RWPE1 (cell line): ENCODE measurements around the gene ERFL.

ENCODE experiments used
- CTCF ChIA-PET: fragments of 350-600 bp; sonication (Branson Sonifier 250); formaldehyde crosslinking; extraction: SDS; loops from one replicate; lab custom pipeline; 2021; lab: Yijun Ruan, JAX
- POLR2A ChIA-PET: fragments of 400-600 bp; formaldehyde crosslinking; extraction: SDS; loops from one replicate; lab custom pipeline; 2020; ENCODE audit warnings: antibody characterized with exemption; ENCODE audit not compliant: low non-redundant PET; lab: Yijun Ruan, JAX
- DNase-seq: peaks from one replicate; pipeline ENCODE4 v3.0.0; 2012; ENCODE audit warnings: low spot score
- H3K27ac ChIP-seq: fragments of 450-650 bp; 2 replicates; pipeline ENCODE4 v1.5.1; 2017
- TF ChIP-seq, protein P1 (sequence below): fragments of 450-650 bp; conservative IDR thresholded peaks from 2 replicates; pipeline ENCODE4 v1.5.1; 2017; ENCODE audit warnings: low read depth, mild to moderate bottlenecking

Gene ERFL

DNA sequence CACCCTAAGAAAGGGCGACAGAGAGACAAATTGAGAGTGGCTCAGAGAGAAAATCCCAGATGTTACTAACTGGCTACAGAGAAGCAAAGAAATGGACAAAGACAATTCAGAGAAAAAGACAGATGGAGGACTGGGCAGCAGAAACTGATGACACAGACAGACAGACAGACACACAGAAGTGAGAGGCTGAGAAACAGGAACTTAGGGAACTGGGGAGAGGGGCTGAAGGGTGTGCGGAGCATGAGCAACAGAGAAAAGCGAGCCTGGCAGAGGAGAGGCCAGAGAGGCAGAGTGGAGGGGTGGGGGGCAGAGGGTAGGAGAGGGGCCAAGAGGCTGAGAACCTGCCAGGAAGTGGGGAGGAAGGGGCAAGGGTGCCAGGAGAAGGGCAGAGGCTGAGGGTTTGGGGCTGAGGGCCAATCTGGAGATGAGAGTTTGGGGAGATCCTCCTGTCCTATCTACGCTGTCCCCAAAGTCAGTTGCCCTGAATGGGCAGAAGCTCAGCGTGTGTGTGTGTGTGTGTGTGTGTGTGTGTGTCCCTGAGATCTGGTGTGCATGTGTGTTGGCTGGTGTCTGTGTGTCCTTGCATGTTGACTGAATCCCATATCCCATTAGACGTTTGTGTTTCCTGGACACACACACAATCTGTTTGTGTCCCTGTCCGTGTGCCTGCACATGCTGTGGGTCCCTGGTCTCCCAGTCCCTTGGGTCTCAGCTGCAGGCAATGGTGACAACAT is 5.6 kb upstream of the ERFL start:
- no peak for DNase-seq
- TF ChIP-seq, protein P1, sequence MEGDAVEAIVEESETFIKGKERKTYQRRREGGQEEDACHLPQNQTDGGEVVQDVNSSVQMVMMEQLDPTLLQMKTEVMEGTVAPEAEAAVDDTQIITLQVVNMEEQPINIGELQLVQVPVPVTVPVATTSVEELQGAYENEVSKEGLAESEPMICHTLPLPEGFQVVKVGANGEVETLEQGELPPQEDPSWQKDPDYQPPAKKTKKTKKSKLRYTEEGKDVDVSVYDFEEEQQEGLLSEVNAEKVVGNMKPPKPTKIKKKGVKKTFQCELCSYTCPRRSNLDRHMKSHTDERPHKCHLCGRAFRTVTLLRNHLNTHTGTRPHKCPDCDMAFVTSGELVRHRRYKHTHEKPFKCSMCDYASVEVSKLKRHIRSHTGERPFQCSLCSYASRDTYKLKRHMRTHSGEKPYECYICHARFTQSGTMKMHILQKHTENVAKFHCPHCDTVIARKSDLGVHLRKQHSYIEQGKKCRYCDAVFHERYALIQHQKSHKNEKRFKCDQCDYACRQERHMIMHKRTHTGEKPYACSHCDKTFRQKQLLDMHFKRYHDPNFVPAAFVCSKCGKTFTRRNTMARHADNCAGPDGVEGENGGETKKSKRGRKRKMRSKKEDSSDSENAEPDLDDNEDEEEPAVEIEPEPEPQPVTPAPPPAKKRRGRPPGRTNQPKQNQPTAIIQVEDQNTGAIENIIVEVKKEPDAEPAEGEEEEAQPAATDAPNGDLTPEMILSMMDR: no peak
- CTCF ChIA-PET: interaction anchor here (0.7 kb wide), 1 partner anchor 1481 kb away, joined by 3 read pairs; no protein-coding TSS in a partner anchor
- no peak overlapping the region for H3K27ac ChIP-seq
- POLR2A ChIA-PET: no interaction called here

DNA sequence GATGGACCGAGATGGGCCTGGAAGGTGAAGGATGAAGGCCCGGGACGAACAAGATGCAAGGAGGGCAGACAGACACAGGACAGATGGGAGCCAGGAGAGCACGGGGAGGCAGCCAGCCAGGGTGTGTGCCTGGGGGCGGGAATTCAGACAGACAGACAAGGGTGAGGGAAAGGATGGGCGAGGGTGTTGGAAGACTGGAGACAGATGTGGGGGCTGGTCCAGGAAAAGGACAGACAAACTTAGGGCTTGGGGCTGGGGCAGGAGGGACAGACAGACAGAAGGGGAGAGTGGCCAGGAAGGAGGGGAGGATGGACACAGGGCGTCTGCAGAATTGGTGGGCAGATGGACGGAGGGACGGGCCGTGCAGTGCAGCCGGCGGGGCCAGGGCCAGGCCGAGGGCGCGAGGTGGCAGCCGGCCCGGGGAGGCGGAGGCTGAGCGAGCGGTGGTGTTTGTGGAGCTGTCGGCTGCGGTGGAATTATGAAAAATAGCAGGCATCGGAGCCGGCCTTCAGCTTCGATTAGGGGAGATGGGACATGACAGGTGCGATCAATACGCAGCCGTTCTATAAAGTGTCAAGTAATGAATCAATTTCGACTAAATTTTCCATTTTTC is 4.6 kb upstream of the ERFL start:
- no peak for DNase-seq
- POLR2A ChIA-PET: no interaction called here
- TF ChIP-seq, protein P1: no peak
- no peak overlapping the region for H3K27ac ChIP-seq
- CTCF ChIA-PET: no interaction called here

DNA sequence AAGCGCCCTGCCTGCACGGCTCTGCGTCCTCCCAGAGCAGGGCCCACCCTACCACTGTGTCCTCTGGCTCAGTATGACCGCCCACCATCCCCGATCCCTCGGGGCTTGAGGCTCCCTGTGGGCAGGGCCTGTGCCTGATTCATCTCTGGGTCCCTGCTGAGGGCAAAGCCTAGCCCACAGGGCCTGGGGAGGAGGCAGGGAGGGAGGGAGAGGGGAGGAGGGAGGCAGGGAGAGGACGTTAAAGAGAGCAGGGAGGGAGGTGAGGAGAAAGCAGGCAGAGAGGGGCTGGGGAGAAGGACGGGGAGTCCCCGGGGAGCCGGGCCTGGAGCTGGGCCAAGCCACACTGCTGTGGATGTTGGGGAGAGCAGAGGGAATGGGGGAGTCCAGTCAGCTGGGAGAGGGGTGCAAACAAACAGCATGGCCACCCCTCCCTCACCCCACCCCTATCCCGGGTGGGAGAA is 4.0 kb upstream of the ERFL start:
- DNase-seq: no peak
- ChIA-PET POLR2A (no interaction called here), CTCF (no interaction called here)
- H3K27ac ChIP-seq: no peak overlapping the region
- TF ChIP-seq, protein P1: no peak

DNA sequence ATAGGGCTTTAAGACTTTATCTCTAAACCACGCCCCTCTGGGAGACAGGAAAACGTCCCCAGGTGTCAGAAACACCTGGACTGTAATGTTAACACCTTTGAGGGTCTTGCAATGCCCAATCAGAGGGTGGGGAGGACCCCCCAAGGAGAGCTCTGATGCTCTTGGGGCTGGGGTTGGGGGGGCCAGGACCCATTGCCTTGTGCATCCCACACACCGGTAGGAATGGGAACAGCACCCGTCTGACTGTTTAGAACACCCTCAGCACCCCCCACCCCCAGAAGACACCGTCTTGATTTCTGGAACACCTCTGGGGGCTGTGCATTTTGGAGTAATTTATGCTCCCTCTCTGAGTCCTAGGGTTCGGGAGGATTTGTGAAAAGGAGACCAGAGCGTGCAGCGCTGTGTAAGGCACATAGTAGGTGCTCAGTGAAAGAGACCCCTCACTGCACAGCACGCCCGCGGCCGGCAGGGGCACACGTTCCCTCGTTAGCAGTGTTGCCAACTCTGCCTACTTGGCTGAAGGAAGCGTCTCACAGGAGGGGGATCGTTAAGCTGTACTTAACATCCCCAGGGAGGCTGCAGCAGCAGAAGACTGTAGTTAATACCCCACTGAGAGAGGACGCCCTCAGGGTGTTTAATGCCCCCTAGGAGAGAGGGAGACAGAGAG is 2.8 kb upstream of the ERFL start:
- TF ChIP-seq, protein P1: no peak
- ChIA-PET CTCF (interaction anchor here (0.8 kb wide), 1 partner anchor 27 kb away, joined by 3 read pairs; no protein-coding TSS in a partner anchor), POLR2A (no interaction called here)
- H3K27ac ChIP-seq: no peak overlapping the region
- no peak for DNase-seq

DNA sequence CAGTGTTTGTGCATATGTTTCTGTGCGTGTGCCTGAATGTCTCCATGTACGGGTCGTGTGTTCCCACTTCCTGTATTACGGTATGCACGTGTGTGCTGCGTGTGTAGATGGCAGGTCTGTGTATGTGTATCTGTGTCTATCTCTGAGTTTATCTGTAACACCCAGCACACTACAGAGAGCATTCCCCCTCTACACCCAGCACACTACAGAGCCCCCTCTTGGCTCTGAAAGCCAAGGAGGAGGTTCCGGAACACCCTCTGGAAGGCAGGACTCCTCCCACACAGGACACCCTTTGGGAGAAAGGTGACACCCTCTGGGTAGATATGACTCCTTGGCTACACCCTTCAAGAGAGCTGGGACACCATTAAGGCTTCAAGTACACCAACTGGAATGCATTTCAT is 2.1 kb upstream of the ERFL start:
- DNase-seq: no peak
- CTCF ChIA-PET: interaction anchor here (0.6 to 0.8 kb wide), 2 partner anchors 28 to 332 kb away, joined by 3 read pairs; no protein-coding TSS in a partner anchor
- POLR2A ChIA-PET: no interaction called here

DNA sequence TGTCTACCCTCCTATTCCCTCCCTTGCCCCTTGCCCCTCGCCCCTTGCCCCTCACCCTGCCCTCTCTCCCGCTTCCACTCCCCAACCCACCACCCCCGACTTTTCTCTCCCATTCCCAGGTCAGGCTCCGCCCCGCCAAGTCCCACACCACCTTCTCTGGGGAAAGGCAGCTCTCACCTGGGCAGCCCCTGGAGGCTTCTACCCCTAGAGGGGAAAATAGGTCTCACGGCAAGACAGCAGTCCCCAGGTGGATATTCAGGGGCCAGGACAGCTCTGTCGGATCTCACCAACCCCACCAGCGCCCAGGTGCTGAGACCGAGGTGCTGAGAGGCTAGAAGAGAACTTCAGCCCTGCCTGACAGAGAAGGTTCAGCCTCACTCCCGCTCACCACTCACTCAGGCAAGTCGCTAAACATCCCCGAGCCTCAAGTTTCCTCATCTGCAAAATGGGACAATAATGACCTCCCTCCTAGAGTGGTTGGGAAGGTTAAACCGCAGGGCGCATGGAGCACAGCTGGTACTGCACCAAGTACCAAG is 1.4 kb upstream of the ERFL start:
- CTCF ChIA-PET: interaction anchor here (0.6 kb wide), 1 partner anchor 333 kb away, joined by 3 read pairs; no protein-coding TSS in a partner anchor
- POLR2A ChIA-PET: no interaction called here
- no peak overlapping the region for H3K27ac ChIP-seq
- TF ChIP-seq, protein P1: no peak
- no peak for DNase-seq

More for the DNA sequence above, 2.1 kb upstream of the ERFL start:
- TF ChIP-seq, protein P1: no peak
- no peak overlapping the region for H3K27ac ChIP-seq
